Stimulated activated CD8-positive, alpha-beta memory T cell treated with anti-CD3 and anti-CD28 coated beads, Interleukin-4, amount 100 ng/mL, for 24 hours (primary cell): ENCODE measurements around the gene ALS2CL.
A peak's percentile ranks its signal among the peaks of the same experiment; 100 is the strongest.

Experiments used
- DNase-seq: peaks from one replicate; pipeline ENCODE4 v3.0.0-alpha.2; 2020; ENCODE audit warnings: low read depth

ALS2CL gene

DNA sequence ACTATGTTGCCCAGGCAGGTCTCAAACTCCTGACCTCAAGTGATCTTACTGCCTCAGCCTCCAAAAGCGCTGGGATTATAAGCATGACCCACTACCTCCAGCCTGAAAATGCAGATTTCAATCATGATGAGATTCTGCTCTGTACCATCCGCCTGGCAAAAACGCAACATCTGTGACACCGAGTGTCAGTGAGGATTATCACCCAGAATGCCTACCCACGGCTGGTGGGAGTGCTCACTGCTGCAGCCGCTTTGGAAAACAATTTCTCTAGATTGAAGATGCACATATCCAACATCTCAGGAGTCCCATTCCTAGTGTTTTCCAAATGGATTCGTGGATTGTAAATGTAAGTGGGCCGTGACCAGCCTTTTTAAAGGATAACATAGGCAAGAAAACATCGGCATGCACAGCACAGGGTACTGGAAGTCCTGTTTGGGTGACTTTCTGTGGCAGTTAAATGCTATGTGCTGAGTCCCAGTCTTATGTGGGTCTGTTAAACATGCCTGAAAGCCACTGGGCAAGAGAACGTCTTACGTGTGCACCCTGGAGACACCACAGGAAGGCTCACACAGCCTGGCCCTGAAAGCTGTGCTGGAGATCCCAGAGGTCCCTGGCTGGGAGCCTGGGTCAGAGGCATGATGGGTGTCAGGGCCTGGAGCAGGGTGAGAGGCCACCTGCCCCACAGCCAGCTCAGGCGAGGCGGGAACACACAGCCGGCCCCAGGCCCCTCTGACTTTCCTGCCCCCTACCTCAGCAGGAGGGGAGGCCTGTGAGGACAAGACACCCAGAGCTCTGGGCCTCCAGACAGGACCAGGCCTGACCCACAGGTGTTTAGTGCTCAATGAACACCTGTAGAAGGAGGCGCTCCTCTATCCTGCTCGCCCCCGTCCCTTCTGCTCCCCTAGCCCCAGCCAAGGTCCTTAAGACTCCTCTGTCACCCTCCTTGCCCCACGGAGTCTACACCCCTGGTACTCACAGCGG lies 23.3 kb upstream of the ALS2CL start:
- no peak for DNase-seq

DNA sequence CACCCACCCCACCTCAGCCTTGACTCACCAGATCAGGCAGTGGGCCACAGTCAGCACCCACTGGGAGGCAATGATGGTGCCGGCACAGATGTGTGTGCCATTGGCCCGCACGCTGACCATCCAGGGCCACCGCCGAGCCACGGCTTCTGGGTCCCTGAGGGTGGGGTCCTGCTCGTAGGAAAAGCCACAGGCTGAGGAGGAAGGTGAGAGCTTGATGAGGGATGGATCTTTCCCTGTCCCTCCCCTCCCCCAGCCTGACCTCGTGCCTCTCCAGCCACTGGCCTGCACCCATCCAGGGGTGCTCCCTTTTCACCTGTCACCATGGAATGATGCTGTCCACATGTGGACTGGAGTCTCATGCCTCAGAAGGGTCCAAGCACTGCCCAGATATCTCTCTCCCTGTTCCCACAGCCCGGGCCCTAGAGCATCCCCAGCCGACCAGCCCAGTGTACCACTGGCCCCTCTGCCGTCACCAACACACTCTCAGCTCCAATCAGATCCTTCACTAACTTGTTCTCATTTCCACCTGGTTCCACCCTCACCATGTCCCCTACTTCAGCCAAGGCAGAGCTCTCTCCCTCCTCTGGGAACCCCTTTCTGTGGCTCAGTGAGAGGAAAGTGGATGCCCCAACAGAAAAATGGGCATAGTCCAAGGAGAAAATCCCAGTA lies 22.2 kb upstream of the ALS2CL start:
- no peak for DNase-seq

DNA sequence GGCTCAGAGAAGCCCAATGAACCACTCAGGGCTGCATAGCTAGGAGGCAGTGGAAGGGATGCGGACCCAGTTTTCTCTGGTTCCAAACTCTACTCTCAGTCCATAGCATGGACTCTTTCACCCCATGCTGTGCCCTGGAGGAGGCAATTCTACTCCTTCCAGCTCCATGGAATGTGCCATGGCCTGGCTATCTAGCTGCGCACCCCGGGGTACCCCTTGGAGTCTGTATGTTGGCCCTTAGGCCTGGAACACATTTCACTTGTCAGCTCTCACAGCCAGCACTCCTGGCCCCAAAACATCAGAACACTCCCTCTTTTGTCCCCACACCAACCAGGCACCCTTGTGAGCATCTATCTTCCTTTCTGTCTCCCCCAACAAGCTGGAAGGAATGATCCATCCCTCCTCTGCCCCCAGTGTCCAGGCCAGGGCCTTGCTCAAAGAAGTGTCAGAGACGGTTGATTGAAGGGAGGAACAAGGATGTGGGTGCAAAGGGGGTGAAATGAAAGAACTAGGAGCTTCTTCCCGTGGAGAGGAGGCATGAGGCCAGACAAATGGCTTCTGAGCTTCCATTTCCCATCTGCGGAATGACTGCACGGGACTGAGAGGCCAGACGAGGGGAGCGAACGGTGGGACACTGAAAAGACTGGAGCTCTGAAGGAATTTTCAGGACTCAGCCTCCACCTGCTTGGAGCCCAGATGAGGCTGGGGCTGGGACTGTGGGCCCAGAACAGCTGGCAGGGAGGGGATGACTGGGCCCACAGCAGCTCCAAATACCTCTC lies 21.4 kb upstream of the ALS2CL start:
- no peak for DNase-seq

DNA sequence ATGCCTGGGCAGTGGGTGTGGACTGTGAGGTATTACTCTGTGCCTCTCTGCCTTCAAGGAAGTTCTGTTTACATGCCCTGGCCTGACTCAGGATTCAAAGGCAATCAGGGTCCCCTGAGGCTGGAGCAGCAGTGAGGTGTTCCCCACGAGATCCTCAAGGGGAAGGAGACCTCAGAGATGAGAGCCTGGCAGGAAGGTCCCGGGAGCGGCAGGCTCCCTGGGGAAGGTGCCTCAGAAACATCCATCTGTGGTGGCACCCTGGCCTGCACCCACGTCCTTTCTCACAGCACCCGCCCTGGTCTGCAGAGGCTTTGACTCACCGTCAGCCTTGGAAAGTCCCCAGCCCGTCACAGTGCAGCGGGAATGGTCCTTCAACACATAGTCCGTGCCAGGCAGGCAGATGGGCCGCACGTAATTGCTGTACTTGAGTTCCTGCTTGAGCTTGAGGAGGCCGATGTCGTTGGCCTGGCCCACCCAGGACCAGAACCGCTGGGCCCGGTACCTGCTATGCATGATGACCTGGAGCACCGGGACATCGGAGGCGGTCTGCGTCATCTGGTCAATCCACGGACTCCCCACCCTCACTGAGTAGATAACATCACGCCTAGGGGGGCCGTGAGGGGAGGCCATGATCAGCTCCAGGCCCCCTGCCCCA lies 20.5 kb upstream of the ALS2CL start:
- no peak for DNase-seq

DNA sequence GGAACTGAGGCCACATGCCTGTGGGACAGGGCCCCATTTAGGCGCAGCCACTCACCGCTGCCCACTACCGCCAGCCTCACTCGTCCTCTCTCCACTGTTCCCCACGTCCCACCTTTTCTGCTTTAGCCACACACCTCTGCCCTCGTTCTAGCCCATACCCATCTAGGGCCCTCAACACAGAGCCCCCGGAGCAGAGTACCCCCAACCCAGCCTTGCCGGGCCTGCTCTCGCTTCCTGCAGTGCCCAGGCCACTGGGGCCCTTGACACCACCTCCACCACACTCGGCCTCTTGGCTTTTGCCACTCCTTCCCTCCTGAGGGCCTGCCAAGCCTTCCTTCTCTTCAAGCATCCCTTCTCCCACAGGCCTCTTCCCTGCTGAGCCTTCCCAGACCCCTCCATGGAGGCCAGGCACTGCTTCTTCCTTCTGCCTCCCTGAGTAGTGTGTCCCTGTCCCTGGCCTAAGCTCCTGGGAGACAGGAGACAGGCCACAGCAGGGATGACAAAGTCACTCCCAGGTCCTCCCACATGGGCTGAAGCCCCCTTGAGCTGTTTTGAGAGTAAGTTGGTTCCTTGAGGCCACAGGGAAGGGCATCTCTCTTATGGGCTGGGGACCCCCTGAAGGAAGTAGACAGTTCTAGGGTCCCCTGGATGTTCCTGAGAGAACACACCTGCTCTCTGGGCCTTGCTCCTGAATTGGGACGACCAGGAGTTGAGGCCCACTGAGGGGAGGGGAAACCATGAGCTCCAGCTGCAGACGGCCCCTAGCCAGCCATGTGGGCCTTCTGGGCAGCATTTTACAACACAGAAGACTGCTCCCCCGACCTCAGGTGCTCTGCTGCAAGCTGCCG lies 19.8 kb upstream of the ALS2CL start:
- DNase-seq: no peak

DNA sequence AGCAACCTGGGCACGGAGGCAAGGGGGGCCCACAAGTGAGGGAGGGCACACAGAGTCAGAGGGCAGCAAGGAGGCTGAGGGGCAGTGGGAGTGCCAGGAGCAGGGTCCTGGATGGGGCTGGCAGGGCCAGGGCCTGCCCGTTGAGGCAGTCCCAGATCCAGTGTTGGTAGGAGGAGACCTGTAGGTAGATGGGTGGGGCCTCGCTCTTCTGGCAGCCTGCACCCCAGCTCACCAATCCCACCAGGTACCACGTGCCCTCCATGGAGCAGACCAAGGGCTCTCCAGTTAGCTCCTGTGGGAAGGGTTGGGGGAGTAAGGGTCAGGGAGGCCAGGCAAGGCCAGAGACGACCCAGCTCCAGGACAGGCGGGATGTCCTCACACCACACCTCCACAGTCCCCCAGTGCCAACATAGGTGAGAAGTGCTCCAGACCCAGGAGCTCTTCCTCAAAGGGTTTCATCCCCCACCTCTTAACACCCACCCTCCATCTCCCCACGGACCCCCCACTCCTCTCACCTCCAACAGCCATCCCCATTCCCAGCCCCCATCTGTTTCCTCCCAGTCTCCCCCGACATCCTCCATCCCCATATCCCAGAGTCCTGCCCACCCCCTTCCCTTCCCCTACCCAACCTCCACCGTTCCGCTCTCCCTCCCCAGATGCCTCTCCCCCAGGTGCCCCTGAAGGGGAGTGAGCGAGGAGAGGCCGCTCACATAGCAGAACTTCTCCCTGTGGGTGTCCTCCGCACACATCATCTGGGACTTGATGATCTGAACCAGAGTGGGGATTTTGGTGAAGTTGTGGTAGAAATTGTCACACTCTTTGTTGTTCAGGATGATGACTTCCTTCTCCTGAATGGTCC lies 18.9 kb upstream of the ALS2CL start:
- DNase-seq: no peak

GRCh38 chr3:46711760-46712159 lies 18.3 kb upstream of the ALS2CL start:
- no peak for DNase-seq

- DNase-seq: no peak
These were observed 17.8 kb upstream of the ALS2CL start for GRCh38 chr3:46711305-46711704.

DNA sequence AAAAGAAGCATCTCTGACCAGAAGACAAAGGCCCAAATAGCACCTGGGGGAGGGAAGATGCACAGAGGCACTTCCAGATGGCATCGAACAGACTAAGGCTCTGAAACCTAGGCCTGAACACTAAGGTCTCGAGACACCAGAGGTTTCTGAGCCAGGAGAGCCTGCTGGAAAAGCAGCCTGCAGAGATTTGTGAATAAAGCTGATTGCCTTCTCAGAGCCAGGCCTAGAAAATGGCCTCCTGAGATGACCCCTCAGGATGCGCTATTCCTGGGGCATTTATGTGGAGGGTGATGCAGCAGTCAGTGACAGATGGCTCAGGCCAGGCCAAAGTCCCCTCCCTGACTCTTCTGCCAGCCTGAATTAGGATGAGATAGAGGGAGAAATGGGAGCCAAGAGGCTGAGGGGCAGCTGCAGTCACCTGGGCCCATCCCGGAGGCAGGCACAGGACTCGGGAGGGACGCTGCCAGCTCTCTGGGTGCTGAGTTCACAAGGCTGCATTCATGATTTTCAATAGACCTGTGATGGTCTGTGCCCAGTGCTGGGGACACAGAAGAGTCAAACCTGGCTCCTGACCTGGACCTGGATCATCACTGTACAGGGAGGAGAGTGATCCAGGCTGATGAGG lies 17.3 kb upstream of the ALS2CL start:
- DNase-seq: no peak

- DNase-seq: no peak
These were observed 16.8 kb upstream of the ALS2CL start for GRCh38 chr3:46710229-46710628.

GRCh38 chr3:46709721-46710120 lies 16.2 kb upstream of the ALS2CL start:
- no peak for DNase-seq

DNA sequence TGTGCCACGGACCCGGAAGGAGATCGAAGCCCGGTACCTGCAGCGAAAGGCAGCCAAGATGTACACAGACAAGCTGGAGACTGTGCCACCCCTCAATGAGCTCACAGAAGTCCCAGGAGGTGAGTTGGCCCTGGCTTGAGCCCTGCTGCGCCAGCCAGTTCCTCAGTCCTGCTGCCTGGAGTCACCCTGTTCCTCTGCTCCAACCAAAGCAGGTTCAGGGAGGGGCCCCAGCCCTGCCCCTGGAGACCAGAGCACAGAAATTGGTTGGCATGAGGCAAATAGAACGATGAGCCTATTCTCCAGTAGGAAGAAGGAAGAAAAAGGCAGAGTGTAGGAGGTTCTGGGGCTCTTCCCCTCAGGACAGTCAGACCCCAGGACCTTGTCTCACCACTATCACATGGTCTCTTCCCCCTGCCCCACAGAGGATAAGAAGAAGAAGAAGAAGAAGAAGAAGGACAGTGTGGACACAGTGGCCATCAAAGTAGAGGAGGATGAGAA lies 15.7 kb upstream of the ALS2CL start:
- no peak for DNase-seq

DNA sequence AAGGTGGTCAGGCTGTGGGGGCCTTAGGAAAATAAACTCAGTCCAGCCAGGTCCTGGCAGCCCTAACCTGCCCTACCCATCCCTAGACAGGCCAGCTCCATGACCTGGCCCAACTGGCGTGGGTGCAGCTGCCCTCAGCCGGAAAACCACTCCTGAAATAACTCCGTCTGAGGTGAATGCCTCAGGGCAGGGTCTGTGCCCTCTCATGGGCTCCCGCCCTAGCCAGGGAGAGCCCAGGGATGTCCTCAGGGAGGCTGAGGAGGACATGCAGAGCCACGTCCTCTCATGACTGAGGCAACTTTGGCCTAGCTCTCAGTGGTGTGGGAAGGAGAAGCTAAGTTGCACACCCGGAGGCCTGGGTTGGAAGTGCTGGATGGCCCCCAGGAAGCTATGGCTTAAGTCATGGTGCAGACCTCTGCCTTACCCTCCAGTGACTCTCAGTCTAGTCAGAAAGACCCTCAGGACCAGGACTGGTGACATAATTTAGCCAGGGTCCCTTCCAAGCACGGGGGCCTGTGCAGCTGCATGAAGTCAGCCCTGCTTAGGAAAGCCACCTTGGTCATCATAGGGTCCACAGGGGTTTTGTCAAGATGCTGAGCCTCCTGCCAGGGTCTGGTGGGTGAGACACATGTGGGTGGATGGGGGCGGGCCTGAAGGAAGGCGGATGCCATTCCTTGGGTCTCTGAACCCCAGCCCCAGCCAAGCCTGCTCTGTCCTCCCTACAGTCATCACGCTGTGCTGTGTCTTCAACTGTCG lies 15.1 kb upstream of the ALS2CL start:
- DNase-seq: no peak

DNA sequence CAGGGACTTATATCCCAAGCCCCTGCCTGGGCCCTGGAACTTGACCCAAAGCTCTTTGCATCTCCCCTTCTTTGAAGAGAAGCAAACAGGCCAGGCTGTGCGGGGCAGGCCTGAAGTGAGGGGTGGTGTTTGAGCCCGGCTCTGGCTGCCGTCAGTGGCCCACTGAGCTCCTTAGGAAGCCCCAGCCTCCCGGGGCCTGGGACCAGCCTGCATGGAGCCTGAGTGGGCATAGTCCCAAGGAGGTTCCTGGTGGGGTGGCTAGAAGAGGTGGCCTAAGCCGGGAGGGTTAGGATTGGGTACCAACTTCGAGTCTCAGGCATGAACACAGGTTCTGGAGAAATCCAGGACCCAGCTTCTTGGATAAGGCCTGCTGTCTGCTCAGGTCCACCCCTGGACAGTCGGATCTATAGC lies 14.1 kb upstream of the ALS2CL start:
- no peak for DNase-seq

- no peak for DNase-seq
These were observed 13.5 kb upstream of the ALS2CL start for GRCh38 chr3:46706771-46707582.

DNA sequence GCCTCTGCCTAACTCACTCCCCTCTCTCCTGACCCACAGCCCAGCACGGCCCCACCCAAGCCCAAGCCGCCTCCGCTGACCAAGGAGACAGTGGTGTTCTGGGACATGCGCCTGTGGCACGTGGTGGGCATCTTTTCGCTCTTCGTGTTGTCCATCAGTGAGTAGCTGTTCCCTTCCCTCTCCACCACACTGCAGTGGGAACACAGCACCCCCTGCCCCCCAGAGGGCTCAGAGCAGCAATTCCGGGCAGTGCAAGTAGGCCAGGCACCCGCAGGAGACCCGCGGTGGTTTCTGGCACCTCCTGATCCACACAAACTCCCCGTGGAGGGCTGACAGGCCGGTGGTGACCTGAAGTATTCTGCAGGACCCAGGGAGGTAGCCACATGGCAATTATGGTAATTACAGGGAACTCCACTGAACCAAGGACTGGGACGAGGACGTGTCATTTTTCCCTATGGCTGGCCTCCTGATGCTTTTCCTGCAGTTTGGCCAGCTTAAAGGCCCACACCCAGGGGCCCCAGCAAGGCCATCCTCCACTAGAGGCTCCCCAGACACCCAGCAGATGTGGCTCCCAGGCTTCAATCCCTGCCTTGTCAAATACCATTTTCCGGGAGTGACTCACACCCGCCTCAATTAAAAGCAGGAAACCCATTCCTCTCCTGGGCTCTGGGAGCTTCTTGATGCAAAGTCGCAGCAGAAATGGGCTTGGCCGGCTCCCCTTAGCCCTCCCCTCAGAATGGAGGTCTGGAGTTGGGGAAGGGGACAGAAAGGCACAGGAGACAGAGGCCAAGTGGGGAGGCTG lies 12.5 kb upstream of the ALS2CL start:
- no peak for DNase-seq

DNA sequence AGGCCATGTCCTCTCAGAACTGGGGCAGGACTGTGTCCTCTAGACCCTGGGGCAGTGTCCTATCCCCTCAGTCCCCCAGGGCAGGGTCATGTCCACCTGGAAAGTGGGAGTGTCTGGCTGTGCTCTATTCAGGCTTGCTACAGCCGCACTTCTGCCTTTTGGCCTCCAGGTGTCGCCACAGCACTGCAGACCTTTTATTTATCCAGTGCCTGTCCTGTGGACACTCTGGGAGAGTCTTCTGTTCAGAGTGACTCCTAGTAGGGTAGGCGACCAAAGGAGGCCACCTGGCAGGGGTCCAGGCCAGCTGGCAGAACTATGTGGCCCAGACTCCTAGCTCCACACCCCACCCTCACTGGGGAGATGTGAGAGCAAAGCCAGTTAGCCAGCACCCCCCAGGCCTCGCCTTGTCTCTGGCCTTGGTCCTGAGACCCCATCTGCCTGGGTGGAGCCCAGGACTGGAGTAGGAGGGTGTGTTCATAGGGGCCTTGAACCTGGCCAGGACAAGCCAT lies 11.6 kb upstream of the ALS2CL start:
- peak; percentile 45 for DNase-seq
